Measurements from ENCODE around the gene PPIP5K1. TPM values are rescaled to one million over a fixed set of nuclear protein-coding genes. Genes with fewer than 3 reads are reported as not detected.

The PPIP5K1 gene
- total and polyA plus RNA-seq, 9 of the 15 experiments (the other 6 are each of a cell fraction or from before 2014, with no cell fraction given), result 2.5 to 74.6 (median 35.1) TPM

GRCh38 chr15:43509660-43510199 is 80.3 kb downstream of the PPIP5K1 start (continued):
- TF ChIP-seq, protein P1, sequence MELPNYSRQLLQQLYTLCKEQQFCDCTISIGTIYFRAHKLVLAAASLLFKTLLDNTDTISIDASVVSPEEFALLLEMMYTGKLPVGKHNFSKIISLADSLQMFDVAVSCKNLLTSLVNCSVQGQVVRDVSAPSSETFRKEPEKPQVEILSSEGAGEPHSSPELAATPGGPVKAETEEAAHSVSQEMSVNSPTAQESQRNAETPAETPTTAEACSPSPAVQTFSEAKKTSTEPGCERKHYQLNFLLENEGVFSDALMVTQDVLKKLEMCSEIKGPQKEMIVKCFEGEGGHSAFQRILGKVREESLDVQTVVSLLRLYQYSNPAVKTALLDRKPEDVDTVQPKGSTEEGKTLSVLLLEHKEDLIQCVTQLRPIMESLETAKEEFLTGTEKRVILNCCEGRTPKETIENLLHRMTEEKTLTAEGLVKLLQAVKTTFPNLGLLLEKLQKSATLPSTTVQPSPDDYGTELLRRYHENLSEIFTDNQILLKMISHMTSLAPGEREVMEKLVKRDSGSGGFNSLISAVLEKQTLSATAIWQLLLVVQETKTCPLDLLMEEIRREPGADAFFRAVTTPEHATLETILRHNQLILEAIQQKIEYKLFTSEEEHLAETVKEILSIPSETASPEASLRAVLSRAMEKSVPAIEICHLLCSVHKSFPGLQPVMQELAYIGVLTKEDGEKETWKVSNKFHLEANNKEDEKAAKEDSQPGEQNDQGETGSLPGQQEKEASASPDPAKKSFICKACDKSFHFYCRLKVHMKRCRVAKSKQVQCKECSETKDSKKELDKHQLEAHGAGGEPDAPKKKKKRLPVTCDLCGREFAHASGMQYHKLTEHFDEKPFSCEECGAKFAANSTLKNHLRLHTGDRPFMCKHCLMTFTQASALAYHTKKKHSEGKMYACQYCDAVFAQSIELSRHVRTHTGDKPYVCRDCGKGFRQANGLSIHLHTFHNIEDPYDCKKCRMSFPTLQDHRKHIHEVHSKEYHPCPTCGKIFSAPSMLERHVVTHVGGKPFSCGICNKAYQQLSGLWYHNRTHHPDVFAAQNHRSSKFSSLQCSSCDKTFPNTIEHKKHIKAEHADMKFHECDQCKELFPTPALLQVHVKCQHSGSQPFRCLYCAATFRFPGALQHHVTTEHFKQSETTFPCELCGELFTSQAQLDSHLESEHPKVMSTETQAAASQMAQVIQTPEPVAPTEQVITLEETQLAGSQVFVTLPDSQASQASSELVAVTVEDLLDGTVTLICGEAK (IDR thresholded peaks at IDR 0.05), result peak; percentile 57
- TF ChIP-seq, protein P1 (CRISPR knock-in tag; IDR thresholded peaks at IDR 0.05), result no peak
- TF ChIP-seq PRDM10 (IDR thresholded peaks at IDR 0.05; ENCODE audit: partially characterized antibody), result peak; percentile 44
- TF ChIP-seq ZNF551 (CRISPR knock-in tag; IDR thresholded peaks at IDR 0.05), result no peak
- TF ChIP-seq, protein P2, sequence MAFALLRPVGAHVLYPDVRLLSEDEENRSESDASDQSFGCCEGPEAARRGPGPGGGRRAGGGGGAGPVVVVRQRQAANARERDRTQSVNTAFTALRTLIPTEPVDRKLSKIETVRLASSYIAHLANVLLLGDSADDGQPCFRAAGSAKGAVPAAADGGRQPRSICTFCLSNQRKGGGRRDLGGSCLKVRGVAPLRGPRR (CRISPR knock-in tag; IDR thresholded peaks at IDR 0.05), result no peak
- no peak for TF ChIP-seq TAF1 (IDR thresholded peaks at IDR 0.05; ENCODE audit: control insufficient read depth, extremely low read depth, insufficient read depth, low read length, severe bottlenecking)
- TF ChIP-seq CHD2 (IDR thresholded peaks at IDR 0.05; ENCODE audit: low read depth, low read length), result no peak
- peak; percentile 42; the same call in 1 of the 2 replicates for TF ChIP-seq MIER1 (IDR thresholded peaks at IDR 0.05; ENCODE audit: low read depth)
- no peak for TF ChIP-seq POLR2AphosphoS2 (IDR thresholded peaks at IDR 0.05; ENCODE audit: low read length)
- TF ChIP-seq LARP7 (IDR thresholded peaks at IDR 0.05), result 0 out of 2 replicates have a peak, but pooled peaks have one; percentile 30
- TF ChIP-seq ZC3H11A (IDR thresholded peaks at IDR 0.05; ENCODE audit: low read depth, low read length), result no peak
- TF ChIP-seq, protein P3, sequence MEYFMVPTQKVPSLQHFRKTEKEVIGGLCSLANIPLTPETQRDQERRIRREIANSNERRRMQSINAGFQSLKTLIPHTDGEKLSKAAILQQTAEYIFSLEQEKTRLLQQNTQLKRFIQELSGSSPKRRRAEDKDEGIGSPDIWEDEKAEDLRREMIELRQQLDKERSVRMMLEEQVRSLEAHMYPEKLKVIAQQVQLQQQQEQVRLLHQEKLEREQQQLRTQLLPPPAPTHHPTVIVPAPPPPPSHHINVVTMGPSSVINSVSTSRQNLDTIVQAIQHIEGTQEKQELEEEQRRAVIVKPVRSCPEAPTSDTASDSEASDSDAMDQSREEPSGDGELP (CRISPR knock-in tag; IDR thresholded peaks at IDR 0.05; ENCODE audit: borderline replicate concordance), result no peak

All from K562 (cell line).